Kidney (tissue), 14 donors: Measurements from ENCODE around the gene PCDH15. TPM values are rescaled to one million over a fixed set of nuclear protein-coding genes. Genes with fewer than 3 reads are reported as not detected.
A peak's percentile ranks its signal among the peaks of the same experiment; 100 is the strongest.

Experiments
- DNase-seq, 5 donors: peaks; one replicate each; pipeline ENCODE4 v3.0.0-alpha.2; 2013 to 2020
- FAIRE-seq: peaks from 2 replicates; lab custom pipeline; 2012; peaks lifted over from hg19 to GRCh38; lab: Jason Lieb, UNC
- H3K27ac ChIP-seq, 2 donors: one replicate each; pipeline ENCODE4 v1.7.0; 2013; ENCODE audit warnings: low read depth in 2 of 2, low read length in 2 of 2, inconsistent platforms in 1 of 2
- H3K27me3 ChIP-seq: one replicate; pipeline ENCODE4 v1.7.1; 2013; ENCODE audit warnings: low read length, inconsistent platforms; ENCODE audit not compliant: control insufficient read depth, insufficient read depth
- H3K36me3 ChIP-seq, 3 donors: one replicate each; pipeline versions ENCODE4 v1.7.0 to v1.7.1; 2013; ENCODE audit warnings: low read length in 3 of 3, control low read depth in 1 of 3, inconsistent platforms in 1 of 3; ENCODE audit not compliant: insufficient read depth in 3 of 3, control insufficient read depth in 2 of 3
- H3K4me1 ChIP-seq, 3 donors: one replicate each; pipeline versions ENCODE4 v1.7.0 to v1.7.1; 2013; ENCODE audit warnings: low read length in 3 of 3, inconsistent platforms in 1 of 3, low read depth in 1 of 3; ENCODE audit not compliant: control insufficient read depth in 2 of 3, insufficient read depth in 2 of 3
- H3K4me3 ChIP-seq, 3 donors: one replicate each; pipeline versions ENCODE4 v1.7.0 to v1.8.1; 2013; ENCODE audit warnings: low read length in 3 of 3, control low read depth in 1 of 3, inconsistent platforms in 1 of 3
- H3K9ac ChIP-seq, 3 donors: one replicate each; pipeline versions ENCODE4 v1.7.0 to v1.7.1; 2013; ENCODE audit warnings: low read length in 3 of 3, control low read depth in 1 of 3, inconsistent platforms in 1 of 3
- H3K9me3 ChIP-seq, 3 donors: one replicate each; pipeline versions ENCODE4 v1.7.0 to v1.7.1; 2013; ENCODE audit warnings: low read length in 3 of 3, control low read depth in 1 of 3, inconsistent platforms in 1 of 3; ENCODE audit not compliant: control insufficient read depth in 2 of 3, insufficient read depth in 1 of 3
- CTCF ChIP-seq: IDR thresholded peaks from 3 replicates; pipeline ENCODE4 v1.5.1; 2012; ENCODE audit warnings: mild to moderate bottlenecking, moderate library complexity, borderline replicate concordance; ENCODE audit not compliant: insufficient read depth; ENCODE audit errors: extremely low read depth
- intact Hi-C: fragments of 100-400 bp; cut with DNase I; formaldehyde crosslinking; loops from one replicate; pipeline ENCODE4 v1.11.1; 2022
- polyA plus RNA-seq: library from polyadenylated mRNA; stranded (reverse); fragments of 350-450 nt; fragmentation: Illumina TruSeq; extraction: RNeasy Lipid Tissue Mini Kit (QIAGEN cat#74804); gene quantifications from one replicate; pipeline ENCODE4 v1.2.3, GENCODE V29; 2014; ENCODE audit warnings: low read depth, low replicate concordance; ENCODE audit not compliant: insufficient read depth
- total RNA-seq: library from RNA; stranded (reverse); fragmentation: NEBNext Ultra II Directional; extraction: Animal tissue kit (Norgen Biotek cat#: 25700); gene quantifications from one replicate; pipeline ENCODE4 v1.2.1, GENCODE V29; 2021
- donor health status: control.
- donor health status: control.
- donor health status: control.
- donor health status: control.
- donor health status: control.
- donor health status: DM: yes; HTN: yes; CAD: no.
- donor health status: Normal renal cell carcinoma (clear cell type).

Gene PCDH15
- total and polyA plus RNA-seq, 2 donors from 2014 or later: 1.5 TPM; not detected in 1

GRCh38 chr10:53904506-53905241 lies 896.4 kb downstream of the PCDH15 start:
- DNase-seq (no peak), FAIRE-seq (no peak)
- H3K27ac ChIP-seq: no peak overlapping the region
- intact Hi-C loops: no loop called here
- no peaks in the 10 kb centered on the region for H3K27me3 ChIP-seq
- peaks cover 0 to 3% (median 0%) of the 10 kb centered on the region in 3 donors for H3K4me1 ChIP-seq
- TF ChIP-seq CTCF: no peak
- no peak overlapping the region for H3K4me3 ChIP-seq
- no peaks in the 10 kb centered on the region for H3K9me3 ChIP-seq
- no peak overlapping the region for H3K9ac ChIP-seq
- H3K36me3 ChIP-seq: no peaks in the 10 kb centered on the region

GRCh38 chr10:53903756-53904155 lies 897.3 kb downstream of the PCDH15 start:
- H3K4me3 ChIP-seq: no peak overlapping the region
- no peak for DNase-seq
- intact Hi-C loops: no loop called here
- no peaks in the 10 kb centered on the region for H3K9me3 ChIP-seq
- no peaks in the 10 kb centered on the region for H3K27me3 ChIP-seq
- H3K27ac ChIP-seq: no peak overlapping the region
- no peak for FAIRE-seq
- no peak overlapping the region for H3K9ac ChIP-seq
- H3K4me1 ChIP-seq: peaks cover 0 to 7% (median 0%) of the 10 kb centered on the region in 3 donors
- TF ChIP-seq CTCF: no peak
- H3K36me3 ChIP-seq: no peaks in the 10 kb centered on the region

- FAIRE-seq (peak; percentile 6), DNase-seq (peak in 2 of 5 donors; percentile 77 to 88)
- intact Hi-C loops: no loop called here
- no peak overlapping the region for H3K27ac ChIP-seq
- H3K4me3 ChIP-seq: no peak overlapping the region
- no peaks in the 10 kb centered on the region for H3K36me3 ChIP-seq
- H3K9me3 ChIP-seq: no peaks in the 10 kb centered on the region
- no peak overlapping the region for H3K9ac ChIP-seq
- H3K4me1 ChIP-seq: peaks cover 0 to 7% (median 0%) of the 10 kb centered on the region in 3 donors
- H3K27me3 ChIP-seq: no peaks in the 10 kb centered on the region
- TF ChIP-seq CTCF: no peak
These were observed 901.4 kb downstream of the PCDH15 start for GRCh38 chr10:53899463-53900160.
